ENCODE measurements around the gene CD58. TPM values are rescaled to one million over a fixed set of nuclear protein-coding genes. Genes with fewer than 3 reads are reported as not detected.

Gene CD58
- total RNA-seq, 1 experiment from 2014 or later: 5.3 TPM

- Mint-ChIP-seq H3K4me1 (peaks cover 13% of the 10 kb centered on the region), H3K9me3 (no peaks in the 10 kb centered on the region; the same call in 1 of the 2 replicates), H3K27me3 (ENCODE audit: low read depth) (no peaks in the 10 kb centered on the region), H3K36me3 (no peaks in the 10 kb centered on the region), H3K4me3 (no peak overlapping the region), H3K27ac (no peak overlapping the region)
- TF ChIP-seq ZNF416 (CRISPR knock-in tag; IDR thresholded peaks at IDR 0.05): no peak
- no peak for TF ChIP-seq SMAD4 (CRISPR knock-in tag; IDR thresholded peaks at IDR 0.05)
- no peak for TF ChIP-seq ERG (CRISPR knock-in tag; IDR thresholded peaks at IDR 0.05)
- TF ChIP-seq ZNF232 (CRISPR knock-in tag; IDR thresholded peaks at IDR 0.05): no peak
- TF ChIP-seq CTCF (IDR thresholded peaks at IDR 0.05): no peak
- TF ChIP-seq RORB (CRISPR knock-in tag; IDR thresholded peaks at IDR 0.05): no peak
- no peak for TF ChIP-seq ATF6 (CRISPR knock-in tag; IDR thresholded peaks at IDR 0.05)
- no peak for TF ChIP-seq MXD4 (CRISPR knock-in tag; IDR thresholded peaks at IDR 0.05; ENCODE audit: borderline replicate concordance)
- TF ChIP-seq ESRRA (CRISPR knock-in tag; IDR thresholded peaks at IDR 0.05; ENCODE audit: borderline replicate concordance): no peak
- no peak for TF ChIP-seq ZNF219 (CRISPR knock-in tag; IDR thresholded peaks at IDR 0.05; ENCODE audit: borderline replicate concordance)
- no peak for TF ChIP-seq ZNF425 (CRISPR knock-in tag; conservative IDR thresholded peaks at IDR 0.05)
- ChIA-PET POLR2A (no interaction called here), CTCF (interaction anchor here (1.0 to 3.0 kb wide), 3 partner anchors 14 to 332 kb away, joined by 3 to 24 read pairs (median 7); no protein-coding TSS in a partner anchor)
- DNase-seq (ENCODE audit: low spot score) (no peak), ATAC-seq (no peak)
Measured at GRCh38 chr1:116471241-116471640, 99.6 kb downstream of the CD58 start.

- CTCF ChIA-PET: interaction anchor here (3.0 kb wide), 1 partner anchor 15 kb away, joined by 24 read pairs; no protein-coding TSS in a partner anchor
- POLR2A ChIA-PET: no interaction called here
- Mint-ChIP-seq H3K36me3 (no peaks in the 10 kb centered on the region), H3K27me3 (ENCODE audit: low read depth) (no peaks in the 10 kb centered on the region), H3K4me1 (peaks cover 13% of the 10 kb centered on the region), H3K9me3 (no peaks in the 10 kb centered on the region), H3K27ac (no peak overlapping the region), H3K4me3 (no peak overlapping the region)
- DNase-seq (ENCODE audit: low spot score): no peak
- ATAC-seq: no peak
- TF ChIP-seq ESRRA (CRISPR knock-in tag; IDR thresholded peaks at IDR 0.05; ENCODE audit: borderline replicate concordance) (no peak), PRDM15 (CRISPR knock-in tag; IDR thresholded peaks at IDR 0.05) (no peak), ATF3 (CRISPR knock-in tag; conservative IDR thresholded peaks at IDR 0.05) (no peak), E2F4 (CRISPR knock-in tag; IDR thresholded peaks at IDR 0.05; ENCODE audit: borderline replicate concordance, low read depth) (no peak), IRF2 (CRISPR knock-in tag; IDR thresholded peaks at IDR 0.05; ENCODE audit: borderline replicate concordance, low read depth) (no peak), ARID4B (CRISPR knock-in tag; IDR thresholded peaks at IDR 0.05; ENCODE audit: borderline replicate concordance) (no peak)
Measured at GRCh38 chr1:116470671-116471070, 100.2 kb downstream of the CD58 start.
